DMS 273 (cell line): Measurements from ENCODE around the gene SLC16A5.
"Not testable (repeated sequence)": the region's sequence is repeated elsewhere in the genome, so short reads cannot be mapped to it uniquely, and the experiment has no call there.

Experiments
- DNase-seq: peaks from one replicate; lab custom pipeline; 2025; ENCODE audit not compliant: unreplicated experiment; lab: John Stamatoyannopoulos, UW

Gene SLC16A5

GRCh38 chr17:75087558-75088453 is at the start of gene SLC16A5:
Gene SLC16A5, plus strand, starts transcription at chr17:75087954. Its CDS starts 5,683 bp downstream, at chr17:75093637.
- DNase-seq = no peak

GRCh38 chr17:75039238-75039637 is 48.5 kb upstream of the SLC16A5 start:
- DNase-seq = no peak

DNA sequence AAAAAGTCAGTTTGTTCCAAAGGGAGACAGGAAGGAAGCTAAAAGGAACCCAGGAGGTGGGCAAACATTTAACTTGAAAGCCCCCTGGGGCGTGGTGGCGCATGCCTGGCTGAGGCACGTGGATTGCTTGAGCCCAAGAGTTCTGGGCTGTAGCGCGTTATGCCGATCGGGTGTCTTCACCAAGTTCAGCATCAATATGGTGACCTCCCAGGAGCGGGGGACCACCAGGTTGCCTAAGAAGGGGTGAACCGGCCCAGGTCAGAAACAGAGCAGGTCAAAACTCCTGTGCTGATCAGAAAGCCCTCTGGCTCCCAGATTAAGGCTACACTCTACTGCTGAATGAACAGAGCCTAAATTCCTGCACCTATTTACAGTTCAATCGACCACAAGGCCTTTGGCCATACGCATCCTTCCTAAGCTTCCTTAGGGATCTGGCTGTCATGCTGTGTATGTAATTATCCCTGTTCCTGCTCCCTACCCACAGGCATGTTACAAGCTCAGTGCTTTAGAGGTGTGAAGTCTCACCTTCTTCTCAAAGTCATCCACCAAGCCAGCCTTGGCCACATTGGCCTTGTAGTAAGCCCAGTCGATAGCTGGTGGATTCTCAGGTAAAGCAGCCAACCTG is 46.0 kb upstream of the SLC16A5 start:
- no peak for DNase-seq

- not testable (repeated sequence) for DNase-seq
Observed at GRCh38 chr17:75043789-75044188, 44.0 kb upstream of the SLC16A5 start.

DNA sequence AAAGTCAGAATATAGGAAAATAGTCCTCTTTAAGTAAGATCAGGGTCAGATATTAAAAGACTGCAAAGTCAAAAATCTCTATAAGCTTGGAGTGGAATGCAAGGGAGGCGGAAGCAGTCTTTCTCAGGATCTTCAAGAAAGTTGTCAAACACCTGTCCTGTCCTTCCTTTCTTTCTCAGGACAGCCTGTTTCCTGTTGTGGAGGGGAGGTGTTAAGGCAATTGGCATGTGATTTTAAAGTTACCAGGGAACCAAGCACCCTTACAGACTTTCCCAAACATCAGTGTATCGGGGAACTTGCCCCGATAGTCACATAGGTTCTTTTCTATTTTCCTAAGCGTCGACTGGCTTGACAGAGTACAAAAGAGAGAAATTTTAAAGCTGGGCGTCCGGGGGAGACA is 43.0 kb upstream of the SLC16A5 start:
- no peak for DNase-seq

- not testable (repeated sequence) for DNase-seq
Observed at GRCh38 chr17:75045946-75046406, 41.8 kb upstream of the SLC16A5 start.

DNA sequence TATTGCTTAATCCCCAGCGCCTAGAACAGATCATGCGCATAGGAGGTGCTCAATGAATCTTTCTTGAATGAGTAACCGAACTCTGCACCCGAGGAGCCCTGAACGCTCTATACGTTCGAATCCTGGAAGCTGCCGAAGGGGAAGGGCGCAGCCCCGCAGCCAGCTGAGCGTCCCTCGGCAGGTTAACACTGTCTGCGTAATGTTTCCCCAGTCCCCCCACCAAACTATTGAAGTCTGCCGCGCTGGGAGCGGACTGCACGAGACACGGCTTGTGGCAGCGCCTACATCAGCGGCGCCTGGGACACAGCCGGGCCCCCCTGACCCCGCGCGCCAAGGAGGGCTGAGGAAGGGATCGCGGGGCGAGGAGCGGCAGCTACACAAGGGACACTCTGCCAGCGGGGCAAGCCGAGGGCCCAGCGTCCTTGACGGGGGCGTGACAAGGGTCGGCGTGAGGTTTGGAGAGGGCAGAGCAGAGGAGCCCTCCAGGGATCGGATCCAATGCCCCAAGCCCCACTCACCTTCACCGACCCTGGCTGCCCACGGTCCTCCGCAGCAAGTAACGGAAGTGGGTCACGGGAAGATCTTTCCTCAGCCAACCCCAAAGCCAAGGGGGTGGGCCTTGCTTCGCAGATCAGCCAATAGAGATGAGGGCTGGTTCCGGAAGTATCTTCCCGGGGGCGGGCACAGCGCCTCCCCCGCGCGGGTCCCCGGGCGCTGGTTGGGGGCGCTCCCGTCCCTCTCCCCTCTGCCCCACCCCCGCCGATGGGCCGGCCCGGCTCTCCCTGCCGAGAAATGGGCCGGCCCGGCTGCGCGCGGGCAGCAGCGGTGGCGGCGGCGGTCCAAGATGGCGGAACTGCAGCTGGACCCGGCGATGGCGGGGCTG is 41.1 kb upstream of the SLC16A5 start, which contains the start of the genes ATP5PD and KCTD2:
Gene ATP5PD (minus strand): TSS at position 563 of the 883 bp plus-strand sequence. CDS start 4,319 bp downstream, outside the sequence.
Gene KCTD2 (plus strand): TSS at position 819 of the 883 bp plus-strand sequence. CDS start 26 bp downstream, at position 845.
- peak; percentile 99 for DNase-seq

- peak; percentile 51 for DNase-seq
Observed at GRCh38 chr17:75047398-75048098, 40.2 kb upstream of the SLC16A5 start.

DNA sequence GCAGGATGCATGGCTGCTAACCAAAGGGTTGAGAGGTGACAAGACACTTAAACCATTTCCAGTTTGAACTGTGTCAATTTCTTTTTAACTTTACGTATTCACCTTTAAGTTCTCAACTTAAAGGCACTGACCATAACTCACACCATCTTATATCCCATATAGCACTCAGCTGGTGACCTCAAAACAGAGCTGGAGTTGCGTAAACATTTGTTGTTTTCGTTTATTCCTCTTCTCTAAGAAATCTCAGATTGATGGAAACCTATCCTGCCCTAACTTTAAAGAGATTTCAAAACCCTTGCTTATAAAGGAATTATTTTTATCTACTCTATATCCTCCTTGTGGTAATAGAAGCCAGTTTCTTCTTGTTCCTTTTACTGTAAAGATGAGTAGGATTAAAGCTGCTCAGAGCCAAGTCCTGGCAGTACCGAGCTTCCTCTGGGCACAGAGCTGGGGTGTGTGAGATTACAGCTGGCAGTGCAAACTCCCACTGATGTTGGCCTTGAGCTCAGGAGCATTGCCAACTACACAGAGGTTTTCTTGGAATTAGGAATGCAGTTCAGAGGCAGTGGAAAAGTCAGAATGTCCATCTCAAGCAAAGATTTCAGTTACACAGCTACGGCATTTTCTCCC is 39.4 kb upstream of the SLC16A5 start:
- DNase-seq = peak; percentile 29

GRCh38 chr17:75049057-75049456 is 38.7 kb upstream of the SLC16A5 start:
- DNase-seq = no peak

DNA sequence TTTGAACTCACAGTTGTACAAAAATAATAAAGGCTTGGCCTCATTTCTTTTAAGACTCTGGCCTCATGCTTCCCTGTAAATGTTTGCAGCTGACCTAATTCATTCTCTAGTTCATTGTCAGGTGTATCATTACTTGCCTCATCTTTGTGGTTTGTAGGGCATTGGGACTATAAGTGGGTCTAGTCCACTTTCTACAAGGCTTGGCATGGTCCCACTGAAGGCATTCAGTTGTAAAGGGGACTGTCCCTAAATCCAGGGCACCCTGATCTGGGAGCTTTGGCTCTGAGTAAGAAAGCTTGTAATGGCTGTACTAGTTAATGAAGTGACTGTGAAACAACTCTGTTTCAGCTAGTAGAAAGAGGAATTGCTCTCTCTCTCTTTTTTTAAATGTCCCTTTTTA is 38.0 kb upstream of the SLC16A5 start:
- no peak for DNase-seq

- DNase-seq = no peak
Observed at GRCh38 chr17:75051941-75052340, 35.8 kb upstream of the SLC16A5 start.

- peak; percentile 90 for DNase-seq
Observed at GRCh38 chr17:75059369-75060345, 28.1 kb upstream of the SLC16A5 start.

DNA sequence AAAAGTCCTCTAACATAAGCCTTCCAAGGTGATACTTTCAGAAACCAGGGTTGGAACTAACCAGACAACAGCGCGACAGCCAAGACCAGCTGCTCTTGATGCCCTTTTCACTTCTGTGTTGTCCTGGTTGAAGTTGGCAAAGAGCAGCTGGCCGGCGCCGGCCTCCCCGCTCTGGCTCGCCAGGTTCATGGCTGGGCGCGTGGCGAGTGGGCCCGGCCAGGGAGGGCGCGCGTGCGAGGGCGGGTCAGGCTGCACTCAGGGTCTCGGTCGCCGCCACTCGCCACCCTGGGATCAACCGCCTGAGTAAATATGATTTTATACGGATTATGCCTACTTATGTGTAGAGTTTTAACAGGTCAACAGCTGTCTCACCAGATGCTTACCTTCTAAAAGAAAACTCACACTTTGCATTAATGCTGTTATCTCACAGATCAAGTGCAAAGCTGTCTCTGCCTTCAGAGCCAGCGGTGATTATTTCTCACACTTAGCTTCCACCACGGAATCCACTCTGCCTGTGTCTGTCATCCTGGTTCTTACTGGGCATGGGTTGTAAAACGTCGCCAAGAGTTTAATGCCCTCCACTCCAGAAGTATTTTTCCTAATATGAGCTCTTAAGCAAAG is 27.2 kb upstream of the SLC16A5 start:
- DNase-seq = peak; percentile 93

DNA sequence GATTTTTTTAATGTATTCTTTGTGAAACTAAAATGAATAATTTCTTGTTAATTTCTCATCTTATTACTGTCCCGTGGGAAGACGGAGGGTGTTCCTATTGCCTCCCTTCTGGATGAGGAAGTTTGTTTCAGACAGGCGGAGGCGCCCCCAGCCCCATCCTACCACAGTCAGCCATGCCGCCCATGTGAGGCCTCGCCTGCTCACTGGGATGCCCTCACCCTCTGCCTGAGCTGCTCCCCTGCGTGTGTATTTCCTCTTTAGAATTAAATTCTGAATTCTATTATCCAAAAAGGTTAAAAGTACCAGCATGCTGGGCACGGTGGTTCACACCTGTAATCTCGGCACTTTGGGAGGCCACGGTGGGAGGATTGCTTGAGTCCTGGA is 26.7 kb upstream of the SLC16A5 start:
- no peak for DNase-seq

DNA sequence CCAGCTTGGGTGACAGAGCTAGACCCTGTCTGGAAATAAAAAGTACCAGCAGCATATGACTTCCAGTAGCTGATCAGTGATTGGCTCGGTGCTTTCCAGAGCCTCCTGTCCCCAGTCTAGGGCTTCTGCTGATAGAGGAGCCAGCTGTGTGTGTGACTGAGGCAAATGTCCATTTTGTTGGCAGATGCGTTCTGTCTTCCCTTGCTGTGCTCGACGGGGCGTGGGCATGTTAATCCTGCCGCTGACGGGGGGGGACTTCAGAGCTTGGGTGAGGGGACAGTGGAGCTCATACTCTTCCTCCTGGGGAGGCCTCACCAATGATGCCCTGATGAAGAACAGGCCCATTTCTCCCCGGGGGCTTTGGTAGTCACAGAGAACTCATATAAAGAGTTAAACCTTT is 26.1 kb upstream of the SLC16A5 start:
- no peak for DNase-seq

- DNase-seq = no peak
Observed at GRCh38 chr17:75063201-75063600, 24.6 kb upstream of the SLC16A5 start.

- no peak for DNase-seq
Observed at GRCh38 chr17:75063626-75064025, 24.1 kb upstream of the SLC16A5 start.
